Endothelial cell (in vitro differentiated cells): ENCODE measurements around the gene CACNA1C. TPM values are rescaled to one million over a fixed set of nuclear protein-coding genes. Genes with fewer than 3 reads are reported as not detected.

ENCODE experiments used
- DNase-seq: peaks from one replicate; pipeline ENCODE4 v3.0.0; 2021; ENCODE audit warnings: low spot score
- H3K27ac Mint-ChIP-seq: one replicate; pipeline ENCODE4 v1.8.0; 2021; ENCODE audit warnings: mixed read lengths, inconsistent platforms; ENCODE audit not compliant: unreplicated experiment
- H3K27me3 Mint-ChIP-seq: one replicate; pipeline ENCODE4 v1.8.0; 2021; ENCODE audit warnings: mild to moderate bottlenecking, moderate library complexity, mixed read lengths, inconsistent platforms; ENCODE audit not compliant: unreplicated experiment
- H3K36me3 Mint-ChIP-seq: one replicate; pipeline ENCODE4 v1.8.0; 2021; ENCODE audit warnings: mild to moderate bottlenecking, low read depth, mixed read lengths, inconsistent platforms; ENCODE audit not compliant: unreplicated experiment
- H3K4me1 Mint-ChIP-seq: one replicate; pipeline ENCODE4 v1.8.0; 2021; ENCODE audit warnings: mild to moderate bottlenecking, mixed read lengths, inconsistent platforms; ENCODE audit not compliant: unreplicated experiment
- H3K4me3 Mint-ChIP-seq: one replicate; pipeline ENCODE4 v1.8.0; 2021; ENCODE audit warnings: mild to moderate bottlenecking, mixed read lengths, inconsistent platforms; ENCODE audit not compliant: unreplicated experiment
- H3K9me3 Mint-ChIP-seq: one replicate; pipeline ENCODE4 v1.8.0; 2021; ENCODE audit warnings: mixed read lengths, inconsistent platforms; ENCODE audit not compliant: unreplicated experiment
- CTCF ChIP-seq: fragments of 200-600 bp; sonication (generic); IDR thresholded peaks from one replicate; pipeline ENCODE4 v1.5.0; 2021; ENCODE audit warnings: antibody characterized with exemption; ENCODE audit not compliant: unreplicated experiment
- total RNA-seq: library from RNA; stranded (reverse); fragmentation: NEBNext Ultra II Directional; extraction: Animal tissue kit (Norgen Biotek cat#: 25700); gene quantifications from one replicate; pipeline ENCODE4 v1.2.1, GENCODE V29; 2021; ENCODE audit not compliant: unreplicated experiment

The CACNA1C gene
- total RNA-seq, 1 donor from 2014 or later: 11.1 TPM

- Mint-ChIP-seq H3K27me3 (peaks cover 2% of the 10 kb centered on the region), H3K9me3 (no peaks in the 10 kb centered on the region), H3K4me3 (no peak overlapping the region), H3K4me1 (peaks cover 28% of the 10 kb centered on the region), H3K27ac (no peak overlapping the region), H3K36me3 (no peaks in the 10 kb centered on the region)
- no peak for DNase-seq
- TF ChIP-seq CTCF: no peak
Measured at GRCh38 chr12:2332236-2332635, 279.4 kb downstream of the CACNA1C start.

DNA sequence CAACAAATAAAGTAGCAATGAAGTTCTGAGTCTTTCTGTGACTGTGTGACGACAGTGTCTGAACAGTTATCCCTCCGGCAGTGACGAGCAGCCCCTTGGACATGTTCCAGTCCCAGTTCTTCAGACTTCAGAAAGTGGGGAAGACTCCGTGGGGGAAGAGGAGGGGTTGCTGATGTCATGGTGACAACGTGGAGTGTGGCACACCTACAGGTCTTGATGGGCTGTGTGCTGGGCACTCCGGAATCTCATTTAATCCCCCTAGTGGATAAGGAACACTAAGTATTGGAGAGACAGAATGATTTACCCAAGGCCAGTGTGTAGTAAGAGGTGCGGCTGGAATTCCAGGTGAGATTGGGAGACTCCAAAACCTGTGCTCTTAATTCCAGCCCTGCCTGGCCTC, 280.2 kb downstream of the CACNA1C start:
- Mint-ChIP-seq H3K4me1 (peaks cover 28% of the 10 kb centered on the region), H3K27ac (no peak overlapping the region), H3K4me3 (no peak overlapping the region), H3K27me3 (peaks cover 2% of the 10 kb centered on the region), H3K36me3 (no peaks in the 10 kb centered on the region), H3K9me3 (no peaks in the 10 kb centered on the region)
- no peak for TF ChIP-seq CTCF
- no peak for DNase-seq

DNA sequence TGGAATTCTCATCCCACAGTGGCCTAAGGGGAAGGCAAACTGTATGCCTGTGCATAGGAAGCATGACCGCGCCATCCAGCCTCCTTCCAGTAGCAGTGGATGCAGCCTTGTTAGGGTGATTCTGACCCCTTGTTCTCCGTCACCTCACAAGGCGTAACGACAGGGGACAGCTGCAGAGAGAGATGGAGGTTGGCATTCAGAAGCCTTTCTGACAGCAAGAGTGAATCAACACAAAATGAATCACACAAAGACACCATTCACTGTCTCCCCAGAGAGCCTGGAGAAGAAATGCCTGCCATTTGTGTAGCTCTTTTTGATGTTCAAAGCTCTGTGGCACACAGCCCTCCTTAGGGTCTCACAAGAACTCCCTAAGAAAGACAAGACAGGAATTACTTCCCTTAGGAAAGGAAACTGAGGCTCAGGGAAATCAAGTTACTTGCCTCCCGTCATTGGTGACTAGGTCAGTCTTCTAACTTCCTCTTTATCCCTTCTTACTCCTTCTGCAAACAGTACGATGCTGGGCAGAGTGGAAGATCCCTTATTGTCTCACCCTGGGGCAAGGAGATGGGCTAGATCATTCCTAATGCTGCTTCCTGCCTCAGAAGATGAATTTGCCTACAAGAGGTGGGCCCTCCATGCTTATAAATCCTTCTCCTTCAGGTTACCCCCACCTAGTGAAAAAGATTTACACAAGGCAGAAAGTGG, 280.9 kb downstream of the CACNA1C start:
- no peaks in the 10 kb centered on the region for H3K9me3 Mint-ChIP-seq
- no peak for TF ChIP-seq CTCF
- no peak overlapping the region for H3K27ac Mint-ChIP-seq
- peaks cover 28% of the 10 kb centered on the region for H3K4me1 Mint-ChIP-seq
- no peaks in the 10 kb centered on the region for H3K36me3 Mint-ChIP-seq
- H3K4me3 Mint-ChIP-seq: no peak overlapping the region
- peaks cover 2% of the 10 kb centered on the region for H3K27me3 Mint-ChIP-seq
- DNase-seq: no peak

GRCh38 chr12:2334271-2334670, 281.5 kb downstream of the CACNA1C start:
- H3K4me3 Mint-ChIP-seq: no peak overlapping the region
- no peaks in the 10 kb centered on the region for H3K36me3 Mint-ChIP-seq
- no peak for DNase-seq
- H3K4me1 Mint-ChIP-seq: peaks cover 28% of the 10 kb centered on the region
- H3K27me3 Mint-ChIP-seq: peaks cover 2% of the 10 kb centered on the region
- no peaks in the 10 kb centered on the region for H3K9me3 Mint-ChIP-seq
- no peak overlapping the region for H3K27ac Mint-ChIP-seq
- TF ChIP-seq CTCF: no peak

GRCh38 chr12:2334689-2335088, 281.9 kb downstream of the CACNA1C start:
- Mint-ChIP-seq H3K27ac (no peak overlapping the region), H3K36me3 (no peaks in the 10 kb centered on the region)

More at GRCh38 chr12:2334689-2335088, 281.9 kb downstream of the CACNA1C start:
- Mint-ChIP-seq H3K4me3 (no peak overlapping the region), H3K27me3 (peaks cover 2% of the 10 kb centered on the region), H3K9me3 (no peaks in the 10 kb centered on the region), H3K4me1 (peaks cover 28% of the 10 kb centered on the region)
- DNase-seq: no peak
- no peak for TF ChIP-seq CTCF
